ENCODE measurements around the gene CSTF3.
"Not testable (repeated sequence)": the region's sequence is repeated elsewhere in the genome, so short reads cannot be mapped to it uniquely, and the experiment has no call there.

The CSTF3 gene

GRCh38 chr11:33086017-33086416, 75.3 kb downstream of the CSTF3 start:
- DNase-seq (ENCODE audit: low spot score): no peak

- no peak for DNase-seq (ENCODE audit: low spot score)
Observed at GRCh38 chr11:33083918-33084317, 77.4 kb downstream of the CSTF3 start.

- DNase-seq (ENCODE audit: low spot score): no peak
Observed at GRCh38 chr11:33072465-33072864, 88.8 kb downstream of the CSTF3 start.

- DNase-seq (ENCODE audit: low spot score): peak; percentile 12
Observed at GRCh38 chr11:33068611-33069340, 92.5 kb downstream of the CSTF3 start.

GRCh38 chr11:33067294-33067693, 94.0 kb downstream of the CSTF3 start:
- no peak for DNase-seq (ENCODE audit: low spot score)

GRCh38 chr11:33065445-33066178, 95.7 kb downstream of the CSTF3 start:
- peak; percentile 83 for DNase-seq (ENCODE audit: low spot score)

- no peak for DNase-seq (ENCODE audit: low spot score)
Observed at GRCh38 chr11:33064866-33065265, 96.4 kb downstream of the CSTF3 start.

- no peak for DNase-seq (ENCODE audit: low spot score)
Observed at GRCh38 chr11:33064033-33064825, 97.1 kb downstream of the CSTF3 start.

- DNase-seq (ENCODE audit: low spot score): no peak
Observed at GRCh38 chr11:33063326-33063881, 97.9 kb downstream of the CSTF3 start.

GRCh38 chr11:33062137-33062536, 99.1 kb downstream of the CSTF3 start:
- no peak for DNase-seq (ENCODE audit: low spot score)

- DNase-seq (ENCODE audit: low spot score): no peak
Observed at GRCh38 chr11:33060271-33060670, 101.0 kb downstream of the CSTF3 start.

- no peak for DNase-seq (ENCODE audit: low spot score)
Observed at GRCh38 chr11:33059331-33060007, 101.8 kb downstream of the CSTF3 start.

- DNase-seq (ENCODE audit: low spot score): no peak
Observed at GRCh38 chr11:33057284-33057683, 104.0 kb downstream of the CSTF3 start.

- DNase-seq (ENCODE audit: low spot score): no peak
Observed at GRCh38 chr11:33055375-33055774, 105.9 kb downstream of the CSTF3 start.

- DNase-seq (ENCODE audit: low spot score): no peak
Observed at GRCh38 chr11:33052231-33052630, 109.0 kb downstream of the CSTF3 start.

- not testable (repeated sequence) for DNase-seq (ENCODE audit: low spot score)
Observed at GRCh38 chr11:33049565-33050408, 111.5 kb downstream of the CSTF3 start.

- DNase-seq (ENCODE audit: low spot score): not testable (repeated sequence)
Observed at GRCh38 chr11:33048701-33049100, 112.6 kb downstream of the CSTF3 start.

GRCh38 chr11:33045551-33046255, 115.6 kb downstream of the CSTF3 start:
- DNase-seq (ENCODE audit: low spot score): no peak

- DNase-seq (ENCODE audit: low spot score): no peak
Observed at GRCh38 chr11:33044285-33044756, 117.0 kb downstream of the CSTF3 start.

GRCh38 chr11:33043221-33043830, 118.0 kb downstream of the CSTF3 start:
- DNase-seq (ENCODE audit: low spot score): no peak

Data from iPS-NIHi11 (cell line).